ENCODE data around the gene ALDH1B1. TPM values are rescaled to one million over a fixed set of nuclear protein-coding genes. Genes with fewer than 3 reads are reported as not detected.

Gene ALDH1B1
- total RNA-seq, 1 donor from 2014 or later = 32.1 TPM

DNA sequence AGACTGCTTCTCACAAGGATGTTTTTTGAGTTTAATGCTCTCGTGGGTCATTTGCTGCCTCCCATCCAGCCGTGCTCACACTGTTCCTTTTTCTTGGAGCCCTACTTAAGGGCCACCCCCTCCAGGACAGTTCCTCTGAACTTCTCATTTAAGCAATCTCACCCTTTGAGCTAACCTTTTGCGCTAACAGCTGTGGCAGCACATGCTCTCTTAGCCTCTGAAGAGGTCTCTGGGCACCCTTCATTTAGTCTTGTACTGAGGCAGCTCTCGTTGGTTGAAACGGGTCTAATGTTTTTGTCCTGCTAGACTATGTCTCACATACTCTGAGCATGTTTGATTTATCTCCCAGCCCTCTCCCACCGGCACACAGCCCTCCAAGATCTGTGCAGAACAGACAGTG, 11.8 kb downstream of the ALDH1B1 start:
- TF ChIP-seq, protein P1, sequence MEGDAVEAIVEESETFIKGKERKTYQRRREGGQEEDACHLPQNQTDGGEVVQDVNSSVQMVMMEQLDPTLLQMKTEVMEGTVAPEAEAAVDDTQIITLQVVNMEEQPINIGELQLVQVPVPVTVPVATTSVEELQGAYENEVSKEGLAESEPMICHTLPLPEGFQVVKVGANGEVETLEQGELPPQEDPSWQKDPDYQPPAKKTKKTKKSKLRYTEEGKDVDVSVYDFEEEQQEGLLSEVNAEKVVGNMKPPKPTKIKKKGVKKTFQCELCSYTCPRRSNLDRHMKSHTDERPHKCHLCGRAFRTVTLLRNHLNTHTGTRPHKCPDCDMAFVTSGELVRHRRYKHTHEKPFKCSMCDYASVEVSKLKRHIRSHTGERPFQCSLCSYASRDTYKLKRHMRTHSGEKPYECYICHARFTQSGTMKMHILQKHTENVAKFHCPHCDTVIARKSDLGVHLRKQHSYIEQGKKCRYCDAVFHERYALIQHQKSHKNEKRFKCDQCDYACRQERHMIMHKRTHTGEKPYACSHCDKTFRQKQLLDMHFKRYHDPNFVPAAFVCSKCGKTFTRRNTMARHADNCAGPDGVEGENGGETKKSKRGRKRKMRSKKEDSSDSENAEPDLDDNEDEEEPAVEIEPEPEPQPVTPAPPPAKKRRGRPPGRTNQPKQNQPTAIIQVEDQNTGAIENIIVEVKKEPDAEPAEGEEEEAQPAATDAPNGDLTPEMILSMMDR (IDR thresholded peaks at IDR 0.05; ENCODE audit: unreplicated experiment) = no peak
- no peak for DNase-seq (ENCODE audit: low spot score, unreplicated experiment)
- no peak overlapping the region for H3K27ac Mint-ChIP-seq
- H3K9me3 Mint-ChIP-seq (ENCODE audit: low read depth) = no peaks in the 10 kb centered on the region
- no peaks in the 10 kb centered on the region for H3K36me3 Mint-ChIP-seq (ENCODE audit: insufficient read depth)
- peaks cover 42% of the 10 kb centered on the region for H3K27me3 Mint-ChIP-seq
- no peak overlapping the region for H3K4me3 Mint-ChIP-seq (ENCODE audit: low read depth)
- H3K4me1 Mint-ChIP-seq (ENCODE audit: low read depth) = no peaks in the 10 kb centered on the region

DNA sequence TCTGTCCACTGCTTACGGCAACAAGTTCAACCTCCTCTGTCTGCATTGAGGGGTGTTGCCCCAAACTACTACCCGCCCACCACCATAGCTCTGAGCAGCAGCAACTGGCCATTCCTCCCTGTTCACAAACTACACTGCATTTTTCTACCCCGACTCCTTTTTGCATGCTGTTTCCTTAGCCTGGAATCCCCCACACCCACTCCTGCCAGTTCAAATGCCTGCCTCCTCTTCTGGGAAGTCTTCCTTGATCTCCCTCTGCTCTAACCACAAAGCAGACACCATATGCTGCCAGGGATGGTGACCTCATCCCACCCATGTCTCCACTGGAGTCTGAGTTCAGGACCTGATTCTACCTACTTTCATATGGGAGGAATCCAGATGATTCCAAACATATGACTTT, 13.3 kb downstream of the ALDH1B1 start:
- TF ChIP-seq, protein P1 (IDR thresholded peaks at IDR 0.05; ENCODE audit: unreplicated experiment) = no peak
- no peak overlapping the region for H3K27ac Mint-ChIP-seq
- no peaks in the 10 kb centered on the region for H3K36me3 Mint-ChIP-seq (ENCODE audit: insufficient read depth)
- H3K27me3 Mint-ChIP-seq = peaks cover 42% of the 10 kb centered on the region
- no peaks in the 10 kb centered on the region for H3K4me1 Mint-ChIP-seq (ENCODE audit: low read depth)
- no peaks in the 10 kb centered on the region for H3K9me3 Mint-ChIP-seq (ENCODE audit: low read depth)
- DNase-seq (ENCODE audit: low spot score, unreplicated experiment) = no peak
- no peak overlapping the region for H3K4me3 Mint-ChIP-seq (ENCODE audit: low read depth)

DNA sequence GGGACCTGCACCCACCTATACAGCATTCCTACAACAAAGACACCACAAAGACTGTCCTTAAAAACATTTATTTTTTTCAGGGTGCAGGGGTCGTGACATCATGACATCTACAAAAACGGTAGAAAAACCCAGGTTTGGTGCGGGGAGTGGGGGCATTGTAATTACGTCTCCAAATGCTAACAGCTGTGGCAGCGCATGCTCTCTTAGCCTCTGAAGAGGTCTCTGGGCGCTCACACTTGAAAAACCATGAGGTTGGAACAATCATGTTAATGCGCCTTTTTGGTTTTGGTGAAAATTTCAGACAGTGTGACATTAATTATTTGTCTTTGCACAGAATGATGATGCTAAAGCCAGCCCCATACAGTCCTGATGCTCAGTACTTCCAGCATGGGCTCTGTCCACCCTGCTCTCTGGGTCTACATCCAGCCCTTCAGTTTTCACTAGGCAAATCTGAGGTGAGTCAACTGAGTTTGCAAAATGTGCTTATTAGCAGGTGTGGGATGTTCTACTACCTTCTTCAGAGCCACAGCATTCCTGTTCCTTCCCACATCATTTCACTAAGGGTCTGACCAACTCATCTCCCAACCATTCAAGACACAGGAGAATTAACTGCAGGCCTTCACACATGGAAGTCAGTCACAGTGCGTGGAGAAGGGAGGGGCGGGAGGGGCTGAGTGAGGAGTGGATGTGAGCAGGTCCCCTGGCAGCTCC, 14.1 kb downstream of the ALDH1B1 start:
- no peak overlapping the region for H3K27ac Mint-ChIP-seq
- no peaks in the 10 kb centered on the region for H3K9me3 Mint-ChIP-seq (ENCODE audit: low read depth)
- DNase-seq (ENCODE audit: low spot score, unreplicated experiment) = no peak
- H3K36me3 Mint-ChIP-seq (ENCODE audit: insufficient read depth) = no peaks in the 10 kb centered on the region
- H3K4me3 Mint-ChIP-seq (ENCODE audit: low read depth) = no peak overlapping the region
- no peaks in the 10 kb centered on the region for H3K4me1 Mint-ChIP-seq (ENCODE audit: low read depth)
- peaks cover 46% of the 10 kb centered on the region for H3K27me3 Mint-ChIP-seq
- TF ChIP-seq, protein P1 (IDR thresholded peaks at IDR 0.05; ENCODE audit: unreplicated experiment) = no peak

DNA sequence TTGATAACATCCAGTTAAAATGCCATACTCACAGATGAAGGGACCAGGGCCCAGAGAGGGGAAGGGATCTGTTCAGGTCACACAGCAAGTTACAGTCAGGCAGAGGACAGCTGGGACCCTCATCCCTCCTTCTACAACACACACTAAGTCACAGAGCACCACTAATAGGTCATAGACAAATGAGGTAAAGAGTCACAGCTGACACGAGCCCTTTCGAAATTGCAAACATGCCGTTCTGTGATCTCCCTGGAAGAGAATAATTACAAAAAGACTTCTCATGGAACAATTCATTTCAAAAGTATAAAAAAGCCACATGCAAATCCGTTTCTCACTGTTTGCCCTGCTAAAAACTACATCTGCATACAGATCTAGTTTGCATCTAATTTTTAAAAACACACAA, 16.2 kb downstream of the ALDH1B1 start:
- TF ChIP-seq, protein P1 (IDR thresholded peaks at IDR 0.05; ENCODE audit: unreplicated experiment) = no peak
- Mint-ChIP-seq H3K27me3 (peaks cover 53% of the 10 kb centered on the region), H3K4me3 (ENCODE audit: low read depth) (no peak overlapping the region), H3K9me3 (ENCODE audit: low read depth) (no peaks in the 10 kb centered on the region), H3K27ac (no peak overlapping the region), H3K36me3 (ENCODE audit: insufficient read depth) (no peaks in the 10 kb centered on the region), H3K4me1 (ENCODE audit: low read depth) (no peaks in the 10 kb centered on the region)
- DNase-seq (ENCODE audit: low spot score, unreplicated experiment) = no peak

DNA sequence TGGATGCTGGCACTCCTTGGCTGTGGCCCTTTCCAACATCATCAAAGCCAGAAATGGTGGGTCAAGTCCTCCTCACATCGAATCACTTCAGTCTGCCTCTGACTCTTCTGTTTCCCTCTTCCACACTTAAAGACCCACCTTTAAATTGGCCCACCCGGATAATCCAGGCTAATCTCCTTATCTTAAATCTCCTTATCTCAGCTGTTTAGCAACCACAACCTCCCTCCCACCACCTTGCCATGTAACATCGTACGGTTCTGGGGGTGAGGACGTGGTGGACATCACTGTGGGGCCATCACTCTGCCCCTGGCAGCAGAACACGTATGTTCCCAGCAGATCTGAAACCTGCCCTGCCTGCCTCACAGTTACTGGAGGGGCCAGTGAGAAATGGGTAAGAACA, 20.2 kb downstream of the ALDH1B1 start:
- no peak overlapping the region for H3K27ac Mint-ChIP-seq
- no peaks in the 10 kb centered on the region for H3K36me3 Mint-ChIP-seq (ENCODE audit: insufficient read depth)
- H3K4me3 Mint-ChIP-seq (ENCODE audit: low read depth) = no peak overlapping the region
- DNase-seq (ENCODE audit: low spot score, unreplicated experiment) = no peak
- H3K9me3 Mint-ChIP-seq (ENCODE audit: low read depth) = no peaks in the 10 kb centered on the region
- TF ChIP-seq, protein P1 (IDR thresholded peaks at IDR 0.05; ENCODE audit: unreplicated experiment) = no peak
- peaks cover 43% of the 10 kb centered on the region for H3K27me3 Mint-ChIP-seq
- no peaks in the 10 kb centered on the region for H3K4me1 Mint-ChIP-seq (ENCODE audit: low read depth)

All from progenitor cell of endocrine pancreas (in vitro differentiated cells).